ENCODE results near the gene VCP. TPM values are rescaled to one million over a fixed set of nuclear protein-coding genes. Genes with fewer than 3 reads are reported as not detected.

VCP gene
- total and polyA plus RNA-seq, 9 of the 15 experiments (the other 6 are each of a cell fraction or from before 2014, with no cell fraction given): 7.1 to 257 (median 199) TPM

DNA sequence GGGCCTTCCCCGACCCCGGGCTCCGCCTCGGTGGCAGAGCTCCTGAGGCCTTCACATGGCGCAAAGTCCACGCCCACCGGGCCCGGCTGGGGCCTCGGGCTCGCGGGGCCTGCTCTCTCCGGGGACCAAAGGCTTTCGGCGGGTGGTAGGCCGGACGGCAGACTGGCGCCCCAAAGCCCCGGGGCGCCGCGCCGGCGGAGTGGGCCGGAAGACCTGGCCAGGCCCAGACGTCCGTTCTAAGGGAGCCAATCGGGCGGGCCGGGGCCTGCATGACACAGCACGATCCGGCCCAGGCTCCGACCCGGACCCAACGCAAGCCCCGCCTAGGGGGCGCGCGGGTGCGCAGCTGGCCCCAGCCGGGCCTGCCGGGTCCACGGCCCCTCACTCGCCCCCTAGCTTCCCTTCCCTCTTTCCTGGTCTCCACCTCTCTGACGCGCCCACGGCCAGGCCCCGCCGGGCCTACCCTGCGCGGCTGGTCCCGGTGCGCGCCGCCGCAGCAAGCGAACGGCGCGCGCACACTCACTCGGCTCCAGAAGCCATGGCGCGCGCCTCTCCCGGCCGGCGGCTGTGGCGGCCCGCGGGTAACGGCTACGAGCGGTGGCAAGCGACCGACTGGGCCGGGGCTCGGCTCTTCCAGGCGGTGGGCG, 488 bp downstream of the VCP start (continued):
- TF ChIP-seq, protein P1, sequence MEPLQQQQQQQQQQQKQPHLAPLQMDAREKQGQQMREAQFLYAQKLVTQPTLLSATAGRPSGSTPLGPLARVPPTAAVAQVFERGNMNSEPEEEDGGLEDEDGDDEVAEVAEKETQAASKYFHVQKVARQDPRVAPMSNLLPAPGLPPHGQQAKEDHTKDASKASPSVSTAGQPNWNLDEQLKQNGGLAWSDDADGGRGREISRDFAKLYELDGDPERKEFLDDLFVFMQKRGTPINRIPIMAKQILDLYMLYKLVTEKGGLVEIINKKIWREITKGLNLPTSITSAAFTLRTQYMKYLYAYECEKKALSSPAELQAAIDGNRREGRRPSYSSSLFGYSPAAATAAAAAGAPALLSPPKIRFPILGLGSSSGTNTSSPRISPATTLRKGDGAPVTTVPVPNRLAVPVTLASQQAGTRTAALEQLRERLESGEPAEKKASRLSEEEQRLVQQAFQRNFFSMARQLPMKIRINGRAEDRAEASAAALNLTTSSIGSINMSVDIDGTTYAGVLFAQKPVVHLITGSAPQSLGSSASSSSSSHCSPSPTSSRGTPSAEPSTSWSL (CRISPR knock-in tag; IDR thresholded peaks at IDR 0.05; ENCODE audit: borderline replicate concordance): no peak
- TF ChIP-seq, protein P2, sequence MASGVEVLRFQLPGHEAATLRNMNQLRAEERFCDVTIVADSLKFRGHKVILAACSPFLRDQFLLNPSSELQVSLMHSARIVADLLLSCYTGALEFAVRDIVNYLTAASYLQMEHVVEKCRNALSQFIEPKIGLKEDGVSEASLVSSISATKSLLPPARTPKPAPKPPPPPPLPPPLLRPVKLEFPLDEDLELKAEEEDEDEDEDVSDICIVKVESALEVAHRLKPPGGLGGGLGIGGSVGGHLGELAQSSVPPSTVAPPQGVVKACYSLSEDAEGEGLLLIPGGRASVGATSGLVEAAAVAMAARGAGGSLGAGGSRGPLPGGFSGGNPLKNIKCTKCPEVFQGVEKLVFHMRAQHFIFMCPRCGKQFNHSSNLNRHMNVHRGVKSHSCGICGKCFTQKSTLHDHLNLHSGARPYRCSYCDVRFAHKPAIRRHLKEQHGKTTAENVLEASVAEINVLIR (CRISPR knock-in tag; IDR thresholded peaks at IDR 0.05): no peak
- peak; percentile 86 to 88 for TF ChIP-seq NRF1 (conservative IDR thresholded peaks at IDR 0.05 in 1 of 2, IDR thresholded peaks at IDR 0.05 in 1 of 2)
- TF ChIP-seq, protein P3, sequence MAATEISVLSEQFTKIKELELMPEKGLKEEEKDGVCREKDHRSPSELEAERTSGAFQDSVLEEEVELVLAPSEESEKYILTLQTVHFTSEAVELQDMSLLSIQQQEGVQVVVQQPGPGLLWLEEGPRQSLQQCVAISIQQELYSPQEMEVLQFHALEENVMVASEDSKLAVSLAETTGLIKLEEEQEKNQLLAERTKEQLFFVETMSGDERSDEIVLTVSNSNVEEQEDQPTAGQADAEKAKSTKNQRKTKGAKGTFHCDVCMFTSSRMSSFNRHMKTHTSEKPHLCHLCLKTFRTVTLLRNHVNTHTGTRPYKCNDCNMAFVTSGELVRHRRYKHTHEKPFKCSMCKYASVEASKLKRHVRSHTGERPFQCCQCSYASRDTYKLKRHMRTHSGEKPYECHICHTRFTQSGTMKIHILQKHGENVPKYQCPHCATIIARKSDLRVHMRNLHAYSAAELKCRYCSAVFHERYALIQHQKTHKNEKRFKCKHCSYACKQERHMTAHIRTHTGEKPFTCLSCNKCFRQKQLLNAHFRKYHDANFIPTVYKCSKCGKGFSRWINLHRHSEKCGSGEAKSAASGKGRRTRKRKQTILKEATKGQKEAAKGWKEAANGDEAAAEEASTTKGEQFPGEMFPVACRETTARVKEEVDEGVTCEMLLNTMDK (IDR thresholded peaks at IDR 0.05; ENCODE audit: borderline replicate concordance, insufficient read depth, low read depth, low read length, poor library complexity, severe bottlenecking): peak; percentile 88
- no peak for TF ChIP-seq TBP (optimal IDR thresholded peaks at IDR 0.05; ENCODE audit: low read depth, low read length)
- TF ChIP-seq FOSL1 (tag; conservative IDR thresholded peaks at IDR 0.05): no peak; the same call in 1 of the 2 replicates
- no peak for TF ChIP-seq FOXK2 (conservative IDR thresholded peaks at IDR 0.05 in 1 of 2, IDR thresholded peaks at IDR 0.05 in 1 of 2; ENCODE audit: low read depth in 2 of 2)
- 0 out of 2 replicates have a peak, but pooled peaks have one; percentile 44 for TF ChIP-seq ZNF707 (CRISPR knock-in tag; conservative IDR thresholded peaks at IDR 0.05)
- TF ChIP-seq, protein P4, sequence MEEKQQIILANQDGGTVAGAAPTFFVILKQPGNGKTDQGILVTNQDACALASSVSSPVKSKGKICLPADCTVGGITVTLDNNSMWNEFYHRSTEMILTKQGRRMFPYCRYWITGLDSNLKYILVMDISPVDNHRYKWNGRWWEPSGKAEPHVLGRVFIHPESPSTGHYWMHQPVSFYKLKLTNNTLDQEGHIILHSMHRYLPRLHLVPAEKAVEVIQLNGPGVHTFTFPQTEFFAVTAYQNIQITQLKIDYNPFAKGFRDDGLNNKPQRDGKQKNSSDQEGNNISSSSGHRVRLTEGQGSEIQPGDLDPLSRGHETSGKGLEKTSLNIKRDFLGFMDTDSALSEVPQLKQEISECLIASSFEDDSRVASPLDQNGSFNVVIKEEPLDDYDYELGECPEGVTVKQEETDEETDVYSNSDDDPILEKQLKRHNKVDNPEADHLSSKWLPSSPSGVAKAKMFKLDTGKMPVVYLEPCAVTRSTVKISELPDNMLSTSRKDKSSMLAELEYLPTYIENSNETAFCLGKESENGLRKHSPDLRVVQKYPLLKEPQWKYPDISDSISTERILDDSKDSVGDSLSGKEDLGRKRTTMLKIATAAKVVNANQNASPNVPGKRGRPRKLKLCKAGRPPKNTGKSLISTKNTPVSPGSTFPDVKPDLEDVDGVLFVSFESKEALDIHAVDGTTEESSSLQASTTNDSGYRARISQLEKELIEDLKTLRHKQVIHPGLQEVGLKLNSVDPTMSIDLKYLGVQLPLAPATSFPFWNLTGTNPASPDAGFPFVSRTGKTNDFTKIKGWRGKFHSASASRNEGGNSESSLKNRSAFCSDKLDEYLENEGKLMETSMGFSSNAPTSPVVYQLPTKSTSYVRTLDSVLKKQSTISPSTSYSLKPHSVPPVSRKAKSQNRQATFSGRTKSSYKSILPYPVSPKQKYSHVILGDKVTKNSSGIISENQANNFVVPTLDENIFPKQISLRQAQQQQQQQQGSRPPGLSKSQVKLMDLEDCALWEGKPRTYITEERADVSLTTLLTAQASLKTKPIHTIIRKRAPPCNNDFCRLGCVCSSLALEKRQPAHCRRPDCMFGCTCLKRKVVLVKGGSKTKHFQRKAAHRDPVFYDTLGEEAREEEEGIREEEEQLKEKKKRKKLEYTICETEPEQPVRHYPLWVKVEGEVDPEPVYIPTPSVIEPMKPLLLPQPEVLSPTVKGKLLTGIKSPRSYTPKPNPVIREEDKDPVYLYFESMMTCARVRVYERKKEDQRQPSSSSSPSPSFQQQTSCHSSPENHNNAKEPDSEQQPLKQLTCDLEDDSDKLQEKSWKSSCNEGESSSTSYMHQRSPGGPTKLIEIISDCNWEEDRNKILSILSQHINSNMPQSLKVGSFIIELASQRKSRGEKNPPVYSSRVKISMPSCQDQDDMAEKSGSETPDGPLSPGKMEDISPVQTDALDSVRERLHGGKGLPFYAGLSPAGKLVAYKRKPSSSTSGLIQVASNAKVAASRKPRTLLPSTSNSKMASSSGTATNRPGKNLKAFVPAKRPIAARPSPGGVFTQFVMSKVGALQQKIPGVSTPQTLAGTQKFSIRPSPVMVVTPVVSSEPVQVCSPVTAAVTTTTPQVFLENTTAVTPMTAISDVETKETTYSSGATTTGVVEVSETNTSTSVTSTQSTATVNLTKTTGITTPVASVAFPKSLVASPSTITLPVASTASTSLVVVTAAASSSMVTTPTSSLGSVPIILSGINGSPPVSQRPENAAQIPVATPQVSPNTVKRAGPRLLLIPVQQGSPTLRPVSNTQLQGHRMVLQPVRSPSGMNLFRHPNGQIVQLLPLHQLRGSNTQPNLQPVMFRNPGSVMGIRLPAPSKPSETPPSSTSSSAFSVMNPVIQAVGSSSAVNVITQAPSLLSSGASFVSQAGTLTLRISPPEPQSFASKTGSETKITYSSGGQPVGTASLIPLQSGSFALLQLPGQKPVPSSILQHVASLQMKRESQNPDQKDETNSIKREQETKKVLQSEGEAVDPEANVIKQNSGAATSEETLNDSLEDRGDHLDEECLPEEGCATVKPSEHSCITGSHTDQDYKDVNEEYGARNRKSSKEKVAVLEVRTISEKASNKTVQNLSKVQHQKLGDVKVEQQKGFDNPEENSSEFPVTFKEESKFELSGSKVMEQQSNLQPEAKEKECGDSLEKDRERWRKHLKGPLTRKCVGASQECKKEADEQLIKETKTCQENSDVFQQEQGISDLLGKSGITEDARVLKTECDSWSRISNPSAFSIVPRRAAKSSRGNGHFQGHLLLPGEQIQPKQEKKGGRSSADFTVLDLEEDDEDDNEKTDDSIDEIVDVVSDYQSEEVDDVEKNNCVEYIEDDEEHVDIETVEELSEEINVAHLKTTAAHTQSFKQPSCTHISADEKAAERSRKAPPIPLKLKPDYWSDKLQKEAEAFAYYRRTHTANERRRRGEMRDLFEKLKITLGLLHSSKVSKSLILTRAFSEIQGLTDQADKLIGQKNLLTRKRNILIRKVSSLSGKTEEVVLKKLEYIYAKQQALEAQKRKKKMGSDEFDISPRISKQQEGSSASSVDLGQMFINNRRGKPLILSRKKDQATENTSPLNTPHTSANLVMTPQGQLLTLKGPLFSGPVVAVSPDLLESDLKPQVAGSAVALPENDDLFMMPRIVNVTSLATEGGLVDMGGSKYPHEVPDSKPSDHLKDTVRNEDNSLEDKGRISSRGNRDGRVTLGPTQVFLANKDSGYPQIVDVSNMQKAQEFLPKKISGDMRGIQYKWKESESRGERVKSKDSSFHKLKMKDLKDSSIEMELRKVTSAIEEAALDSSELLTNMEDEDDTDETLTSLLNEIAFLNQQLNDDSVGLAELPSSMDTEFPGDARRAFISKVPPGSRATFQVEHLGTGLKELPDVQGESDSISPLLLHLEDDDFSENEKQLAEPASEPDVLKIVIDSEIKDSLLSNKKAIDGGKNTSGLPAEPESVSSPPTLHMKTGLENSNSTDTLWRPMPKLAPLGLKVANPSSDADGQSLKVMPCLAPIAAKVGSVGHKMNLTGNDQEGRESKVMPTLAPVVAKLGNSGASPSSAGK (IDR thresholded peaks at IDR 0.05): no peak

All from K562 (cell line).